Liver (tissue), 9 donors: ENCODE measurements around the gene FAM3B. TPM values are rescaled to one million over a fixed set of nuclear protein-coding genes. Genes with fewer than 3 reads are reported as not detected.

Experiments used
- DNase-seq: peaks from one replicate; pipeline ENCODE4 v3.0.0-alpha.2; 2017; ENCODE audit warnings: low spot score
- H3K27ac ChIP-seq, 2 donors: one replicate each; pipeline ENCODE4 v1.7.0; 2013; ENCODE audit warnings: inconsistent platforms in 2 of 2, low read length in 2 of 2, control low read depth in 1 of 2, low read depth in 1 of 2, mild to moderate bottlenecking in 1 of 2
- H3K27me3 ChIP-seq, 4 donors: one replicate each; pipeline versions ENCODE4 v1.6.1 to v1.7.0; 2013; ENCODE audit warnings: low read length in 3 of 4, inconsistent platforms in 1 of 4, mild to moderate bottlenecking in 1 of 4, moderate library complexity in 1 of 4; ENCODE audit not compliant: control insufficient read depth in 4 of 4, insufficient read depth in 4 of 4
- H3K36me3 ChIP-seq, 4 donors: one replicate each; pipeline versions ENCODE4 v1.6.1 to v1.7.0; 2013; ENCODE audit warnings: low read length in 3 of 4, mild to moderate bottlenecking in 3 of 4, low read depth in 1 of 4, moderate library complexity in 1 of 4; ENCODE audit not compliant: control insufficient read depth in 4 of 4, insufficient read depth in 3 of 4
- H3K4me1 ChIP-seq, 4 donors: one replicate each; pipeline versions ENCODE4 v1.6.1 to v1.7.0; 2013; ENCODE audit warnings: low read length in 3 of 4, mild to moderate bottlenecking in 3 of 4, moderate library complexity in 1 of 4; ENCODE audit not compliant: control insufficient read depth in 4 of 4, insufficient read depth in 4 of 4
- H3K4me3 ChIP-seq, 3 donors: one replicate each; pipeline versions ENCODE4 v1.6.1 to v1.7.0; 2013; ENCODE audit warnings: low read length in 3 of 3, control low read depth in 1 of 3, low read depth in 1 of 3, mild to moderate bottlenecking in 1 of 3
- H3K9ac ChIP-seq, 2 donors: one replicate each; pipeline ENCODE4 v1.7.0; 2013; ENCODE audit warnings: low read length in 2 of 2, mild to moderate bottlenecking in 2 of 2, moderate library complexity in 2 of 2, control low read depth in 1 of 2, low read depth in 1 of 2
- H3K9me3 ChIP-seq, 4 donors: one replicate each; pipeline versions ENCODE4 v1.6.1 to v1.7.0; 2013; ENCODE audit warnings: low read length in 3 of 4; ENCODE audit not compliant: control insufficient read depth in 4 of 4
- FOXA1 ChIP-seq: IDR thresholded peaks from 2 replicates; pipeline ENCODE4 v1.6.1; 2016; ENCODE audit warnings: antibody characterized with exemption
- FOXA2 ChIP-seq: IDR thresholded peaks from 2 replicates; pipeline ENCODE4 v1.6.1; 2016; ENCODE audit warnings: antibody characterized with exemption
- GABPA ChIP-seq, 2 donors: IDR thresholded peaks in 1 of 2; conservative IDR thresholded peaks in 1 of 2; 2 replicates each; pipeline ENCODE4 v1.6.1; 2016; ENCODE audit warnings: antibody characterized with exemption in 2 of 2, mild to moderate bottlenecking in 1 of 2, moderate library complexity in 1 of 2
- HNF4A ChIP-seq, 2 donors: conservative IDR thresholded peaks; 2 replicates each; pipeline ENCODE4 v1.6.1; 2016; ENCODE audit warnings: antibody characterized with exemption in 2 of 2, mild to moderate bottlenecking in 2 of 2
- HNF4G ChIP-seq: IDR thresholded peaks from 2 replicates; pipeline ENCODE4 v1.6.1; 2016; ENCODE audit warnings: antibody characterized with exemption
- NR2F2 ChIP-seq: IDR thresholded peaks from 2 replicates; pipeline ENCODE4 v1.6.1; 2016; ENCODE audit warnings: antibody characterized with exemption
- RAD21 ChIP-seq, 2 donors: IDR thresholded peaks; 2 replicates each; pipeline ENCODE4 v1.6.1; 2016; ENCODE audit warnings: antibody characterized with exemption in 2 of 2, mild to moderate bottlenecking in 2 of 2
- RXRA ChIP-seq, 2 donors: IDR thresholded peaks; 2 replicates each; pipeline ENCODE4 v1.6.1; 2017 to 2018; ENCODE audit warnings: antibody characterized with exemption in 2 of 2, mild to moderate bottlenecking in 1 of 2
- SP1 ChIP-seq: IDR thresholded peaks from 2 replicates; pipeline ENCODE4 v1.6.1; 2018; ENCODE audit warnings: antibody characterized with exemption, mild to moderate bottlenecking
- TAF1 ChIP-seq: conservative IDR thresholded peaks from 2 replicates; pipeline ENCODE4 v1.6.1; 2016; ENCODE audit warnings: antibody characterized with exemption, mild to moderate bottlenecking
- YY1 ChIP-seq: IDR thresholded peaks from 2 replicates; pipeline ENCODE4 v1.6.1; 2016; ENCODE audit warnings: antibody characterized with exemption, mild to moderate bottlenecking
- WGBS: extraction: QIAGEN DNeasy Blood & Tissue Kit; methylation state at CpG from one replicate; pipeline ENCODE4 v1.1.7; 2013; 5-methylcytosine and 5-hydroxymethylcytosine counted together
- polyA plus RNA-seq, 2 donors: library from polyadenylated mRNA; stranded (reverse) in 1 of 2; unstranded in 1 of 2; fragments of 200-250 nt in 1 of 2; fragments of >200 nt in 1 of 2; fragmentation: Nextera tagmentation in 1 of 2; extraction: Ambion mirVana in 1 of 2; gene quantifications; one replicate each; pipeline versions ENCODE4 v1.2.1 to v1.2.3, GENCODE V29; 2013 to 2015
- total RNA-seq, 2 donors: library from RNA; depleted of rRNA; stranded (reverse); fragments of >200 nt; gene quantifications; one replicate each; pipeline ENCODE4 v1.2.3, GENCODE V29; 2014
- TF ChIP-seq, protein P1 (sequence below): IDR thresholded peaks from 2 replicates; pipeline ENCODE4 v1.6.1; 2016; ENCODE audit warnings: antibody characterized with exemption
- TF ChIP-seq, protein P2 (sequence below): IDR thresholded peaks from 2 replicates; pipeline ENCODE4 v1.6.1; 2016; ENCODE audit warnings: antibody characterized with exemption
- TF ChIP-seq, protein P3 (sequence below): IDR thresholded peaks from 2 replicates; pipeline ENCODE4 v1.6.1; 2016; ENCODE audit warnings: antibody characterized with exemption, mild to moderate bottlenecking
- TF ChIP-seq, protein P4 (sequence below): fragments of 150-350 bp; IDR thresholded peaks from 2 replicates; pipeline ENCODE4 v1.5.1; 2017; ENCODE audit warnings: improper control_type of control experiment, low read depth, low read length; ENCODE audit not compliant: missing input control
- TF ChIP-seq, protein P5 (sequence below): IDR thresholded peaks from 2 replicates; pipeline ENCODE4 v1.6.1; 2016; ENCODE audit warnings: antibody characterized with exemption
- donor health status: healthy.
- donor health status: healthy.
- donor health status: healthy.
- donor health status: healthy.
- donor health status: healthy.

The FAM3B gene
- total and polyA plus RNA-seq, 4 donors, result 0.72 to 18.2 (median 3.4) TPM

DNA sequence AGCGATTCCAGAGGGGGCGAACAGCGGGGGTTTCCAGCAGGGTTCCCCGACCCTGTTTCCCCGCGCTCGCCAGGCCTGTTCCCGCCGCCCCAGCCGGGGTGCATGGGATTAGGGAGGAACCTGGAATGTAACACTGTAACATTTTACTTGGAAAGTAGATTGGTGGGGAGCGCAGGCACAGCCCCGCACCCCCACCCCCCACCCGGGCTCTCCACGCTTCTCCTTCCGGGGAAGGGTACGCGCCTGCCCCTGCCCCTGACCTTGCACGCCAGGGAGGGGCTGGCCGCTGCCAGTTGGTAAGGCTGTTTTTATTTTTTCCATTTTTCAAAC lies 427 bp downstream of the FAM3B start:
- Histone ChIP-seq H3K4me3 (peak overlapping the region in 1 of 3 donors; percentile 32), H3K27me3 (peaks cover 0 to 5% (median 1%) of the 10 kb centered on the region in 4 donors), H3K4me1 (peaks cover 0 to 4% (median 0%) of the 10 kb centered on the region in 4 donors), H3K9me3 (no peaks in the 10 kb centered on the region), H3K9ac (no peak overlapping the region), H3K27ac (no peak overlapping the region), H3K36me3 (no peaks in the 10 kb centered on the region)
- TF ChIP-seq, protein P1, sequence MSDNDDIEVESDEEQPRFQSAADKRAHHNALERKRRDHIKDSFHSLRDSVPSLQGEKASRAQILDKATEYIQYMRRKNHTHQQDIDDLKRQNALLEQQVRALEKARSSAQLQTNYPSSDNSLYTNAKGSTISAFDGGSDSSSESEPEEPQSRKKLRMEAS, result no peak
- no peak for TF ChIP-seq RAD21 (IDR thresholded peaks at IDR 0.05)
- no peak for TF ChIP-seq YY1
- TF ChIP-seq, protein P2, sequence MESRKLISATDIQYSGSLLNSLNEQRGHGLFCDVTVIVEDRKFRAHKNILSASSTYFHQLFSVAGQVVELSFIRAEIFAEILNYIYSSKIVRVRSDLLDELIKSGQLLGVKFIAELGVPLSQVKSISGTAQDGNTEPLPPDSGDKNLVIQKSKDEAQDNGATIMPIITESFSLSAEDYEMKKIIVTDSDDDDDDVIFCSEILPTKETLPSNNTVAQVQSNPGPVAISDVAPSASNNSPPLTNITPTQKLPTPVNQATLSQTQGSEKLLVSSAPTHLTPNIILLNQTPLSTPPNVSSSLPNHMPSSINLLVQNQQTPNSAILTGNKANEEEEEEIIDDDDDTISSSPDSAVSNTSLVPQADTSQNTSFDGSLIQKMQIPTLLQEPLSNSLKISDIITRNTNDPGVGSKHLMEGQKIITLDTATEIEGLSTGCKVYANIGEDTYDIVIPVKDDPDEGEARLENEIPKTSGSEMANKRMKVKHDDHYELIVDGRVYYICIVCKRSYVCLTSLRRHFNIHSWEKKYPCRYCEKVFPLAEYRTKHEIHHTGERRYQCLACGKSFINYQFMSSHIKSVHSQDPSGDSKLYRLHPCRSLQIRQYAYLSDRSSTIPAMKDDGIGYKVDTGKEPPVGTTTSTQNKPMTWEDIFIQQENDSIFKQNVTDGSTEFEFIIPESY, result no peak
- TF ChIP-seq NR2F2, result no peak
- TF ChIP-seq HNF4A (conservative IDR thresholded peaks at IDR 0.05), result no peak
- TF ChIP-seq, protein P3, sequence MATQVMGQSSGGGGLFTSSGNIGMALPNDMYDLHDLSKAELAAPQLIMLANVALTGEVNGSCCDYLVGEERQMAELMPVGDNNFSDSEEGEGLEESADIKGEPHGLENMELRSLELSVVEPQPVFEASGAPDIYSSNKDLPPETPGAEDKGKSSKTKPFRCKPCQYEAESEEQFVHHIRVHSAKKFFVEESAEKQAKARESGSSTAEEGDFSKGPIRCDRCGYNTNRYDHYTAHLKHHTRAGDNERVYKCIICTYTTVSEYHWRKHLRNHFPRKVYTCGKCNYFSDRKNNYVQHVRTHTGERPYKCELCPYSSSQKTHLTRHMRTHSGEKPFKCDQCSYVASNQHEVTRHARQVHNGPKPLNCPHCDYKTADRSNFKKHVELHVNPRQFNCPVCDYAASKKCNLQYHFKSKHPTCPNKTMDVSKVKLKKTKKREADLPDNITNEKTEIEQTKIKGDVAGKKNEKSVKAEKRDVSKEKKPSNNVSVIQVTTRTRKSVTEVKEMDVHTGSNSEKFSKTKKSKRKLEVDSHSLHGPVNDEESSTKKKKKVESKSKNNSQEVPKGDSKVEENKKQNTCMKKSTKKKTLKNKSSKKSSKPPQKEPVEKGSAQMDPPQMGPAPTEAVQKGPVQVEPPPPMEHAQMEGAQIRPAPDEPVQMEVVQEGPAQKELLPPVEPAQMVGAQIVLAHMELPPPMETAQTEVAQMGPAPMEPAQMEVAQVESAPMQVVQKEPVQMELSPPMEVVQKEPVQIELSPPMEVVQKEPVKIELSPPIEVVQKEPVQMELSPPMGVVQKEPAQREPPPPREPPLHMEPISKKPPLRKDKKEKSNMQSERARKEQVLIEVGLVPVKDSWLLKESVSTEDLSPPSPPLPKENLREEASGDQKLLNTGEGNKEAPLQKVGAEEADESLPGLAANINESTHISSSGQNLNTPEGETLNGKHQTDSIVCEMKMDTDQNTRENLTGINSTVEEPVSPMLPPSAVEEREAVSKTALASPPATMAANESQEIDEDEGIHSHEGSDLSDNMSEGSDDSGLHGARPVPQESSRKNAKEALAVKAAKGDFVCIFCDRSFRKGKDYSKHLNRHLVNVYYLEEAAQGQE, result no peak
- 23% methylated on average over 19 of the region's 19 CpGs for WGBS
- no peak for DNase-seq

DNA sequence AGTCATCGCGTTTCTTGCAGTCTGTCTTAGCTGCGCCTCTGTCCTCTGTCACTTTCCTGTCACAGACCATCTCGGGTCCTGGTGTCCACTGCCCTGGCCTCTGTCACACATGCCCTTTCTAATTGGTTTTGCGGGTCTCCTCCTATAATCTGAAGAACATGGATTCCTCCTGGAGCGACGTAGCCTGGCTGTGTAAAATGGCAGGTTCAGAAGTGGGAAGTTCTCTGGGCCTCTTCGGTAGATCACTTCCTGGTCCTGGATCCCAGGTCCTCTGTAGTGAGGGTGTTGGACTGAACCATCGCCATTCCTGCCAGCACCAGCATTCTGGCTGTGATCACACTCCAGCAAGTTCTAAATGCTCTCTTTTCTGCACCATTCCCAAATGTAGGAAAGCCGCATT lies 857 bp downstream of the FAM3B start:
- TF ChIP-seq GABPA (IDR thresholded peaks at IDR 0.05 in 1 of 2, conservative IDR thresholded peaks at IDR 0.05 in 1 of 2), result no peak
- Histone ChIP-seq H3K4me3 (no peak overlapping the region), H3K9me3 (no peaks in the 10 kb centered on the region), H3K27me3 (peaks cover 0 to 5% (median 1%) of the 10 kb centered on the region in 4 donors), H3K4me1 (peaks cover 0 to 4% (median 0%) of the 10 kb centered on the region in 4 donors), H3K27ac (no peak overlapping the region), H3K36me3 (no peaks in the 10 kb centered on the region), H3K9ac (no peak overlapping the region)
- WGBS, result 77% methylated on average over 10 of the region's 10 CpGs
- DNase-seq, result no peak

DNA sequence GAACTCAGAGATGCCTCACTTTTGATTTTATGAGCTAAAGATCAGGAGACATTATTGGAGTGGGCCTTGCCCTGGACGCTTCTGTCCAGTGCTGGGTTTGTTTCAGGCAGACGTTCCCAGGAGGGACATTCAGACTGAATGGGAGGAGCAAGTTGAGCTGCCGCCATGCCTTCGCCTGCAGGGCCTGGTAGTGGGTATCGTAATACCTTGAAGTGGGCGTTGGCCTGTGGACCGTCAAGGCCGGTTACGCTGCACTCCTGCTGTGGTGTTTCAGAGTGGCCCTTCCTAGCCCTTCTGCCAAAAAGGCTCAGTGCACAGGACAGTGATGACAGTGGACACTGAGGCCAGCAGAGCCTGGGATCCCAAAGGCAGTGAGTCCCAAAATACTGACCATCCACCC lies 1.6 kb downstream of the FAM3B start:
- Histone ChIP-seq H3K9me3 (no peaks in the 10 kb centered on the region), H3K27ac (no peak overlapping the region), H3K4me3 (no peak overlapping the region), H3K27me3 (peaks cover 0 to 5% (median 1%) of the 10 kb centered on the region in 4 donors), H3K36me3 (no peaks in the 10 kb centered on the region), H3K9ac (no peak overlapping the region), H3K4me1 (peaks cover 0 to 4% (median 0%) of the 10 kb centered on the region in 4 donors)
- no peak for DNase-seq
- WGBS, result 95% methylated on average over 9 of the region's 9 CpGs
- TF ChIP-seq TAF1 (no peak), NR2F2 (no peak), HNF4A (conservative IDR thresholded peaks at IDR 0.05) (no peak), RXRA (IDR thresholded peaks at IDR 0.05) (no peak), SP1 (no peak), GABPA (IDR thresholded peaks at IDR 0.05 in 1 of 2, conservative IDR thresholded peaks at IDR 0.05 in 1 of 2) (no peak), YY1 (no peak), FOXA1 (no peak), FOXA2 (no peak), HNF4G (no peak)
- TF ChIP-seq, protein P4, sequence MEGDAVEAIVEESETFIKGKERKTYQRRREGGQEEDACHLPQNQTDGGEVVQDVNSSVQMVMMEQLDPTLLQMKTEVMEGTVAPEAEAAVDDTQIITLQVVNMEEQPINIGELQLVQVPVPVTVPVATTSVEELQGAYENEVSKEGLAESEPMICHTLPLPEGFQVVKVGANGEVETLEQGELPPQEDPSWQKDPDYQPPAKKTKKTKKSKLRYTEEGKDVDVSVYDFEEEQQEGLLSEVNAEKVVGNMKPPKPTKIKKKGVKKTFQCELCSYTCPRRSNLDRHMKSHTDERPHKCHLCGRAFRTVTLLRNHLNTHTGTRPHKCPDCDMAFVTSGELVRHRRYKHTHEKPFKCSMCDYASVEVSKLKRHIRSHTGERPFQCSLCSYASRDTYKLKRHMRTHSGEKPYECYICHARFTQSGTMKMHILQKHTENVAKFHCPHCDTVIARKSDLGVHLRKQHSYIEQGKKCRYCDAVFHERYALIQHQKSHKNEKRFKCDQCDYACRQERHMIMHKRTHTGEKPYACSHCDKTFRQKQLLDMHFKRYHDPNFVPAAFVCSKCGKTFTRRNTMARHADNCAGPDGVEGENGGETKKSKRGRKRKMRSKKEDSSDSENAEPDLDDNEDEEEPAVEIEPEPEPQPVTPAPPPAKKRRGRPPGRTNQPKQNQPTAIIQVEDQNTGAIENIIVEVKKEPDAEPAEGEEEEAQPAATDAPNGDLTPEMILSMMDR, result no peak
- TF ChIP-seq, protein P2, result no peak
- TF ChIP-seq, protein P1, result no peak
- TF ChIP-seq, protein P5, sequence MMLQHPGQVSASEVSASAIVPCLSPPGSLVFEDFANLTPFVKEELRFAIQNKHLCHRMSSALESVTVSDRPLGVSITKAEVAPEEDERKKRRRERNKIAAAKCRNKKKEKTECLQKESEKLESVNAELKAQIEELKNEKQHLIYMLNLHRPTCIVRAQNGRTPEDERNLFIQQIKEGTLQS, result no peak
